ENCODE measurements around the gene CAPN9.

DNA sequence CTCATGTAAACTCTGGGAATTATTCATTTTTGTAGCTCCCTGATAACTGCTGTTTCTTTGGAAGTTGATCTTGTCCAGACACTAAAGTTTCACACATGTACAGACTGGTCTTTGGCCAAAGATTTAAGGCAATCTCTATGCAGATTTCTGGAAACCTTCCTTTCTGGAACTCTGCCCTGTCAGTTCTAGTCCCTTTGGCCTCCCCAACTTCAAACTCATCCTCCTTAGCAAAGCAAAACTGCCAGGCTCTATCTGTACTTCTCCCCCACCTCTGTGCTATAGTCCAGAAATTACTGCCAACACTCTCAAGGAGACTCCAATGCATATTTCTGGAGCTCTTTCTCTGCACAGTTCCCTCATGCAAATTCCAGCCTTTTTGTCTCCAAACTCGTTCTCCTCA, 84.6 kb downstream of the CAPN9 start:
- TF ChIP-seq CTCF (optimal IDR thresholded peaks at IDR 0.05 in 1 of 3, IDR thresholded peaks at IDR 0.05 in 1 of 3, conservative IDR thresholded peaks at IDR 0.05 in 1 of 3; ENCODE audit: extremely low read depth in 1 of 3, insufficient read depth in 2 of 3, low read length in 3 of 3) (no peak), EZH2 (IDR thresholded peaks at IDR 0.05; ENCODE audit: low read length) (no peak)
